K562 (cell line): ENCODE results near the gene CEP89. TPM values are rescaled to one million over a fixed set of nuclear protein-coding genes. Genes with fewer than 3 reads are reported as not detected.

Source experiments
- ASH1L ChIP-seq: fragments of 450-650 bp; IDR thresholded peaks from 2 replicates; pipeline ENCODE4 v1.6.1; 2018; ENCODE audit warnings: borderline replicate concordance, mild to moderate bottlenecking, low read depth; ENCODE audit not compliant: partially characterized antibody
- ATF6 ChIP-seq: sonication (generic); formaldehyde crosslinking; IDR thresholded peaks from 2 replicates; pipeline ENCODE4 v1.4.0; 2020; ENCODE audit warnings: mild to moderate bottlenecking, missing genetic modification reagents
- EZH2 ChIP-seq: IDR thresholded peaks from 2 replicates; pipeline ENCODE4 v1.6.1; 2012; ENCODE audit warnings: low read depth, mild to moderate bottlenecking, inconsistent platforms, low read length, borderline replicate concordance
- HIVEP1 ChIP-seq: fragments of 250-450 bp; sonication (Bioruptor Pico); IDR thresholded peaks from 2 replicates; pipeline ENCODE4 v1.4.0; 2020; ENCODE audit warnings: mild to moderate bottlenecking
- JUND ChIP-seq, 2 experiments: IDR thresholded peaks; 2 replicates in 1 of 2; 3 replicates in 1 of 2; pipeline ENCODE4 v1.6.1; 2011; ENCODE audit warnings: borderline replicate concordance in 2 of 2, low read depth in 2 of 2, low read length in 2 of 2, improper control_type of control experiment in 1 of 2, missing biosample characterization in 1 of 2, missing genetic modification characterization in 1 of 2, missing genetic modification reagents in 1 of 2
- KLF13 ChIP-seq: fragments of 450-650 bp; IDR thresholded peaks from 2 replicates; pipeline ENCODE4 v1.6.1; 2016; ENCODE audit warnings: missing genetic modification characterization, low read depth, mild to moderate bottlenecking, missing compliant biosample characterization, moderate library complexity, borderline replicate concordance
- MTA2 ChIP-seq: fragments of 450-650 bp; IDR thresholded peaks from 2 replicates; pipeline ENCODE4 v1.6.1; 2016; ENCODE audit warnings: low read depth
- NR2C1 ChIP-seq, 2 experiments: fragments of 450-650 bp; IDR thresholded peaks; 2 replicates each; pipeline ENCODE4 v1.6.1; 2017; ENCODE audit warnings: mild to moderate bottlenecking in 2 of 2, antibody characterized with exemption in 1 of 2, inconsistent platforms in 1 of 2, missing compliant biosample characterization in 1 of 2, missing genetic modification characterization in 1 of 2
- RBM34 ChIP-seq: fragments of 200-400 bp; formaldehyde crosslinking; IDR thresholded peaks from 2 replicates; pipeline ENCODE4 v1.6.1; 2018; ENCODE audit warnings: low read length, borderline replicate concordance; ENCODE audit not compliant: insufficient read depth
- SNAPC5 ChIP-seq: fragments of 250-450 bp; sonication (Bioruptor Pico); IDR thresholded peaks from 2 replicates; pipeline ENCODE4 v1.8.0; 2021; ENCODE audit warnings: moderate library complexity, mild to moderate bottlenecking, inconsistent platforms
- STAT5B ChIP-seq: fragments of 250-450 bp; sonication (Bioruptor Pico); IDR thresholded peaks from 2 replicates; pipeline ENCODE4 v1.8.0; 2021; ENCODE audit warnings: mild to moderate bottlenecking, inconsistent platforms
- TEAD2 ChIP-seq: fragments of 450-650 bp; IDR thresholded peaks from 2 replicates; pipeline ENCODE4 v1.6.1; 2016; ENCODE audit warnings: missing genetic modification characterization, control low read depth, missing compliant biosample characterization
- ZBTB26 ChIP-seq: fragments of 450-650 bp; formaldehyde crosslinking; IDR thresholded peaks from 2 replicates; pipeline ENCODE4 v1.4.0; 2022; ENCODE audit warnings: missing genetic modification characterization
- ZNF217 ChIP-seq: sonication (generic); formaldehyde crosslinking; IDR thresholded peaks from 2 replicates; pipeline ENCODE4 v1.8.0; 2022; ENCODE audit warnings: mild to moderate bottlenecking, missing genetic modification reagents
- ZNF407 ChIP-seq: fragments of 450-650 bp; IDR thresholded peaks from 2 replicates; pipeline ENCODE4 v1.6.1; 2016; ENCODE audit warnings: low read depth
- polyA plus RNA-seq, 8 experiments: library from polyadenylated mRNA; depleted of rRNA in 4 of 8; stranded (reverse) in 5 of 8; unstranded in 3 of 8; fragments of >200 nt; fragmentation: Nextera tagmentation in 2 of 8; fragmentation: Illumina TruSeq in 1 of 8; extraction: Ambion mirVana in 2 of 8; extraction: Trizol in 1 of 8; gene quantifications; 2 replicates each; pipeline versions ENCODE4 v1.2.1 to v1.2.3, GENCODE V29; 2011 to 2014; ENCODE audit warnings: inconsistent platforms in 1 of 8, missing spikeins in 1 of 8
- total RNA-seq, 7 experiments: library from RNA; depleted of rRNA in 6 of 7; stranded (reverse); fragments of >200 nt in 6 of 7; fragmentation: Illumina TruSeq in 2 of 7; extraction: Trizol in 2 of 7; gene quantifications; 2 replicates each; pipeline versions ENCODE4 v1.2.1 to v1.2.3, GENCODE V29; 2011 to 2021; ENCODE audit warnings: low replicate concordance in 1 of 7

CEP89 gene
- total and polyA plus RNA-seq, 9 of the 15 experiments (the other 6 are each of a cell fraction or from before 2014, with no cell fraction given): 5.5 to 15.0 (median 7.2) TPM

- TF ChIP-seq STAT5B (CRISPR knock-in tag): no peak
- peak; percentile 98 for TF ChIP-seq ASH1L
- 0 out of 2 replicates have a peak, but pooled peaks have one; percentile 16 for TF ChIP-seq KLF13 (tag)
- TF ChIP-seq RBM34: no peak
- no peak for TF ChIP-seq SNAPC5 (CRISPR knock-in tag)
- TF ChIP-seq ATF6 (CRISPR knock-in tag): no peak
- peak; percentile 92 for TF ChIP-seq NR2C1 (IDR thresholded peaks at IDR 0.05)
- TF ChIP-seq NR2C1 (tag; IDR thresholded peaks at IDR 0.05): peak; percentile 90
- TF ChIP-seq HIVEP1 (CRISPR knock-in tag): no peak
- TF ChIP-seq ZBTB26 (CRISPR knock-in tag): no peak
- no peak for TF ChIP-seq JUND (IDR thresholded peaks at IDR 0.05; ENCODE audit: borderline replicate concordance, low read depth, low read length)
- TF ChIP-seq JUND (tag; IDR thresholded peaks at IDR 0.05; ENCODE audit: borderline replicate concordance, low read depth, low read length): no peak
- TF ChIP-seq ZNF407: no peak
- no peak for TF ChIP-seq EZH2
- no peak for TF ChIP-seq MTA2
- no peak for TF ChIP-seq ZNF217 (CRISPR knock-in tag)
- TF ChIP-seq TEAD2: no peak
These were observed at the start of gene CEP89, which contains the start of gene FAAP24 (continued) for GRCh38 chr19:32971715-32972540.
